Glomerular visceral epithelial cell (primary cell): ENCODE measurements around the gene BCAS3.
"Not testable (repeated sequence)": the region's sequence is repeated elsewhere in the genome, so short reads cannot be mapped to it uniquely, and the experiment has no call there.

Source experiments
- DNase-seq: peaks from one replicate; pipeline ENCODE4 v3.0.0-alpha.2; 2016; ENCODE audit errors: extremely low spot score

BCAS3 gene

GRCh38 chr17:60674637-60675036 is 3.0 kb upstream of the BCAS3 start:
- DNase-seq, result not testable (repeated sequence)

- DNase-seq, result no peak
These were observed 1.7 kb upstream of the BCAS3 start for GRCh38 chr17:60675997-60676396.

- DNase-seq, result no peak
These were observed 818 bp upstream of the BCAS3 start for GRCh38 chr17:60676758-60677307.

- DNase-seq, result no peak
These were observed 430 bp downstream of the BCAS3 start for GRCh38 chr17:60678118-60678444.

GRCh38 chr17:60679287-60679686 is 1.6 kb downstream of the BCAS3 start:
- no peak for DNase-seq

- DNase-seq, result no peak
These were observed 3.1 kb downstream of the BCAS3 start for GRCh38 chr17:60680754-60681153.

- DNase-seq, result no peak
These were observed 7.8 kb downstream of the BCAS3 start for GRCh38 chr17:60685437-60685836.

- no peak for DNase-seq
These were observed 18.3 kb downstream of the BCAS3 start for GRCh38 chr17:60695960-60696359.

- no peak for DNase-seq
These were observed 21.4 kb downstream of the BCAS3 start for GRCh38 chr17:60699090-60699489.

GRCh38 chr17:60704170-60704569 is 26.5 kb downstream of the BCAS3 start:
- no peak for DNase-seq

GRCh38 chr17:60712675-60713074 is 35.0 kb downstream of the BCAS3 start:
- peak; percentile 66 for DNase-seq

GRCh38 chr17:60713608-60714007 is 36.0 kb downstream of the BCAS3 start:
- no peak for DNase-seq

- no peak for DNase-seq
These were observed 39.1 kb downstream of the BCAS3 start for GRCh38 chr17:60716766-60717165.

- DNase-seq, result no peak
These were observed 40.2 kb downstream of the BCAS3 start for GRCh38 chr17:60717814-60718213.

- DNase-seq, result peak; percentile 70
These were observed 43.3 kb downstream of the BCAS3 start for GRCh38 chr17:60720763-60721531.

- no peak for DNase-seq
These were observed 47.0 kb downstream of the BCAS3 start for GRCh38 chr17:60724647-60725046.

GRCh38 chr17:60729854-60730253 is 52.2 kb downstream of the BCAS3 start:
- DNase-seq, result no peak

- DNase-seq, result no peak
These were observed 52.6 kb downstream of the BCAS3 start for GRCh38 chr17:60730273-60730672.

- no peak for DNase-seq
These were observed 60.6 kb downstream of the BCAS3 start for GRCh38 chr17:60738287-60738686.

GRCh38 chr17:60740584-60740983 is 62.9 kb downstream of the BCAS3 start:
- no peak for DNase-seq

- DNase-seq, result no peak
These were observed 63.4 kb downstream of the BCAS3 start for GRCh38 chr17:60741031-60741430.

GRCh38 chr17:60743282-60743681 is 65.6 kb downstream of the BCAS3 start:
- no peak for DNase-seq

GRCh38 chr17:60743799-60744198 is 66.1 kb downstream of the BCAS3 start:
- DNase-seq, result no peak
